NCI-H526 (cell line): ENCODE measurements around the gene BMF.
"Not testable (repeated sequence)": the region's sequence is repeated elsewhere in the genome, so short reads cannot be mapped to it uniquely, and the experiment has no call there.

Experiments used
- DNase-seq, 2 experiments: peaks; one replicate each; lab custom pipeline; 2025; lab: John Stamatoyannopoulos, UW

Gene BMF

GRCh38 chr15:40128766-40129660, 20.3 kb upstream of the BMF start:
- DNase-seq: no peak

- no peak for DNase-seq
Observed at GRCh38 chr15:40125950-40126349, 17.3 kb upstream of the BMF start.

GRCh38 chr15:40124807-40125285, 16.2 kb upstream of the BMF start:
- peak; percentile 85 to 87 for DNase-seq

GRCh38 chr15:40124333-40124732, 15.7 kb upstream of the BMF start:
- DNase-seq: not testable (repeated sequence)

- DNase-seq: not testable (repeated sequence)
Observed at GRCh38 chr15:40123863-40124262, 15.2 kb upstream of the BMF start.

GRCh38 chr15:40122989-40123388, 14.3 kb upstream of the BMF start:
- DNase-seq: not testable (repeated sequence)

GRCh38 chr15:40121911-40122638, 13.4 kb upstream of the BMF start:
- DNase-seq: no peak

- DNase-seq: no peak
Observed at GRCh38 chr15:40118473-40118872, 9.8 kb upstream of the BMF start.

- no peak for DNase-seq
Observed at GRCh38 chr15:40115670-40116093, 7.0 kb upstream of the BMF start.

- DNase-seq: not testable (repeated sequence)
Observed at GRCh38 chr15:40115106-40115505, 6.4 kb upstream of the BMF start.

- DNase-seq: peak in 1 of 2 experiments; percentile 32
Observed at GRCh38 chr15:40114218-40114617, 5.5 kb upstream of the BMF start.

GRCh38 chr15:40112789-40113188, 4.1 kb upstream of the BMF start:
- no peak for DNase-seq

GRCh38 chr15:40111888-40112287, 3.2 kb upstream of the BMF start:
- no peak for DNase-seq

GRCh38 chr15:40110866-40111550, 2.3 kb upstream of the BMF start:
- DNase-seq: no peak

- DNase-seq: peak in 1 of 2 experiments; percentile 54
Observed at GRCh38 chr15:40108061-40108854, 421 bp downstream of the BMF start.

GRCh38 chr15:40106203-40107161, 2.2 kb downstream of the BMF start:
- DNase-seq: peak; percentile 48 to 85

- DNase-seq: no peak
Observed at GRCh38 chr15:40105517-40106202, 3.0 kb downstream of the BMF start.

GRCh38 chr15:40104865-40105516, 3.7 kb downstream of the BMF start:
- DNase-seq: peak; percentile 94 to 97

GRCh38 chr15:40104296-40104864, 4.3 kb downstream of the BMF start:
- peak in 1 of 2 experiments; percentile 79 for DNase-seq
